Right renal cortex interstitium (tissue), 3 donors: ENCODE measurements around the gene TNRC6C. TPM values are rescaled to one million over a fixed set of nuclear protein-coding genes. Genes with fewer than 3 reads are reported as not detected.

Experiments used
- DNase-seq, 3 donors: peaks; one replicate each; pipeline ENCODE4 v3.0.0-alpha.2; 2013; ENCODE audit warnings: low read depth in 3 of 3, low spot score in 2 of 3
- polyA plus RNA-seq, 3 donors: library from polyadenylated mRNA; unstranded; fragments of 120-200 nt; gene quantifications; one replicate each; pipeline ENCODE4 v1.2.1, GENCODE V29; 2013; ENCODE audit not compliant: insufficient read length in 3 of 3

TNRC6C gene
- polyA plus RNA-seq, 3 donors: 12.6 to 13.6 (median 12.8) TPM

DNA sequence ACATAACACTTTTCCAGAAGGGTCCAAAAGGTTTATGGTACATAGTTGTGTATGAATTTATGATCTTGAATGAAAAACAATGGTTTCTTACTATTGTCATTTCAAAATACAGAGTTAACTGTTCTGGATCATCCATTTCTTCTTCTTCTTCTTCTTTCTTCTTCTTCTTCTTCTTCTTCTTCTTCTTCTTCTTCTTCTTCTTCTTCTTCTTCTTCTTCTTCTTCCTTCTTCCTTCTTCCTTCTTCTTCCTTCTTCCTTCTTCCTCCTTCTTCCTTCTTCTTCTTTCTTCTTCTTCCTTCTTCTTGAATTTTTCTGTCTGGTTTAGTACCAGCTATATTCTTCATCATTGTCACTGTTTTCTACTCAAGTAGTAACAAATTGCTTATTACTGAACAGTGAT, 47.8 kb downstream of the TNRC6C start:
- no peak for DNase-seq

DNA sequence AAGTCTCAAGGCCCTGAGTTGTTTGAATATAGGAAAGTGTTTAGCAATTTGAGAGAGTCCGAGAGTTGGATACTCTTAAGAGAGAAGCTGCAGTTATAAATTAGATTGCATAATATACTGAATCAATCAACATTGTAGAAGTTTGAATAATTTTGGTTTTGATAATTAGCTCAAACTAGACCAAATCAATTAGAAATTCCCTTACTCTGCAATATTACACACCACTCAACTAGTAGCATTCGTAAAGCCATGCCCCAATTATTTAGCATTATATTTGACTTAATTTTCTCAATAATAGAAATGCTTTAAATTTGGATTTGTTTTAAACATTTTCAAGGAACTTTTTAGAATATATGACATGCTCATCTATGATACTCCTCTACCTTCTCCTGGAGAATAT, 49.1 kb downstream of the TNRC6C start:
- no peak for DNase-seq

DNA sequence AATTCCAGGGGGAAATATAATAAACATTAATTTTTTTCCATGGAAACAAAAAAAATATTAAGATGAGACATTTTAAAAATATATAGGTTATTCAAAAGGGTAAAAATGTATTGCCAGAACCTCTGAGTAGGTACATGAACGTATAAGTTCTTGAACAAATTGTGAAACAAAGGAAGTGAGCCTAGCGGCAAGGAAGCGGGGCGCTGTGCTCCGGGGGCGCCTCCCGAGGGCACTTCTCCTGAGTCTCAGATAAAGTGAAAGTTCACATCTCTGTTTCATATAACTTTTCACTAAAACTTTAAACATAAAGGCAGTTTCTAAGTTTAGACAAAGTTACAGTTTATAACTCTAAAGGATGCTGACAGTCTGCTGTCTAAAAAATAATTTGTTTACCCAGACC, 52.3 kb downstream of the TNRC6C start:
- DNase-seq: no peak

DNA sequence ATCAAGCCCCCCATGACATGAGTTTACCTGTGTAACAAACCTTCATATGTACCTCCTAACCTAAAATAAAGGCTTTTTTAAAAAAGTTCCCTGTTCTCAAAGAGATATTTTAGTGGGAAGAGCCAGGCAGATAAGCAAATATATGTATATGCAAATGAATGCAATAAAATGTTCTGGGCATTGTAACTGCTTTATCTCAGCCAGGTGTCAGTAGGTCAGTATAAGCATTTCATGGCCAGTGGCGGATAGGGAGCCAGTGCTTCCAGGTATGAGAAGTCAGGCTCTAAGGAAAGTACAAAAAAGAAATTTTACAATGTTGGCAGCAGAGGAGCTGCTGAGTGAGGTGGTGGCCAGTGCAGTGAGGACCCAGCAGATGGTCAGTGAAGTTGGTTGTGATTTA, 53.9 kb downstream of the TNRC6C start:
- no peak for DNase-seq

DNA sequence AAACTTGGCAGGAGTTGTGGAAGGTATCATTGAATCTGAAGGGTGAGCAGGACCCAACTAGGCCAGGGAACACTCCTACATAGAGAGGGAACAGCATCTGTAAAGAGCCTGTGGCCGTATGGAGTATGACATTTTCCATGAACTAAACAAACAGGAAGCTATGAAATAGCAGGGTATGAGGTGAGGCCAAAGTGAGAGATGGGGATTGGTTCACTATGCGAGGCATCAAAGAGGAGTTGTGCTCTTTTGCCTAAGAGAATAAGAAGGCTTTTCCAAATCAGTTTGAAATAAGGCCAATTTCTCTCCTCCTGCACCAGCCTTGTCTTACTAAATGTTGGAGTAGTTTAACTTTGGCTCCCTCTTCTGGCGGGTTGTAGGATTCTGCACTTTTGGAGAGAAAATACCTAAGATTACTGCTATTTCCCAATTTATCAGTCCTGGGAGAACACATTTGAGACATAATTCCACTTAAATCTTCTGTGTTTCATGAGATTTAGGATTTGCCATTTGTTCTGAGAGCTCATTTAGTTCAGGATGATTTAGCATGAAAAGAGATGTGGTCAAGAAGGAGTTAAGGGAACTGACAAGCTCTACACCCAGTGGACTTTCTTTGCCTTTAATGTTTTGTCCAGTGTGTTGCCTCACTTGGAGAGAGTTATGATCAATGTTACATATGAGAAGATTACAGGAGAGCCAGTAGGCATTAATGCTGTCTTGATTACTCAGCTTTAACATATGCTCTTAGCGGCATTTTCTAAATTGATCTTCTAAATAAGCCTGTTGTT, 55.4 kb downstream of the TNRC6C start:
- DNase-seq: peak; percentile 58 to 67 (median 65)

DNA sequence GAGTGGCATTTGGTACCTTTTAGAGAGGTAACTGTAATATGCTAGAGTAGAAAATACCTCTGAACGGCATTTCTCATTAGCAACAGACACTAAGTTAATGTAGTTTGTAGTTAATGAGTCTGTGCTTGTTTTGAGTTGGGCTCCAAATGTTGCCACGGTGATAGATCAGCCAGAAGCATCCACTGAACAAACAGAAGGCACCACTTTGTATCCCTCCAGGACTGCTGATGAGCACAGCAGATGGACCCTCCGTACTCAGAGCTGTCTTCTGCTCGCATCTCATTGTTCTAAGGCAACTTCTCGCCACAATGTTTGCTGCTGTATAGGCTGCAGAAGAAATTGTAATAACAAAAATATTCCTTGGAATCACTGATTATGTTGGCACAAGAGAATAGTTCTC, 56.1 kb downstream of the TNRC6C start:
- DNase-seq: no peak

DNA sequence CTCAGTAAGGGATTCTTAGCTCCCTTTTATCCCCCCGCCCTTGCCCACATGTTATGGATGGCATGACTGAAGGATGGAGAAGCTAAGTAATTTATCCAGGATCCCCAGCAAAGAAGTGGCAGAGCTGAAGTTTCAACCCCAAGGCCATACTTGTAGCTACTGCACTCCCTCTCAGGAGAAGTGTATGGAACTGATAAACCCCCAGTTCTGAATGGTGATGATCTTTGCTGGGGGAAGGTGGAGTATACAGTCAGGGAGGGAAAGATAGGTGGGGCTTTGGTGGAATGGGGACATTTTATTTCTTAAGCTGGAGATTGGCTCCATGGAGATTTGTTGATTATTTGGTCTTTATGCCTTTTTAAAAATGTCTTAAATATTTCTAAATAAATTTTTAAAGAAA, 58.3 kb downstream of the TNRC6C start:
- DNase-seq: no peak

DNA sequence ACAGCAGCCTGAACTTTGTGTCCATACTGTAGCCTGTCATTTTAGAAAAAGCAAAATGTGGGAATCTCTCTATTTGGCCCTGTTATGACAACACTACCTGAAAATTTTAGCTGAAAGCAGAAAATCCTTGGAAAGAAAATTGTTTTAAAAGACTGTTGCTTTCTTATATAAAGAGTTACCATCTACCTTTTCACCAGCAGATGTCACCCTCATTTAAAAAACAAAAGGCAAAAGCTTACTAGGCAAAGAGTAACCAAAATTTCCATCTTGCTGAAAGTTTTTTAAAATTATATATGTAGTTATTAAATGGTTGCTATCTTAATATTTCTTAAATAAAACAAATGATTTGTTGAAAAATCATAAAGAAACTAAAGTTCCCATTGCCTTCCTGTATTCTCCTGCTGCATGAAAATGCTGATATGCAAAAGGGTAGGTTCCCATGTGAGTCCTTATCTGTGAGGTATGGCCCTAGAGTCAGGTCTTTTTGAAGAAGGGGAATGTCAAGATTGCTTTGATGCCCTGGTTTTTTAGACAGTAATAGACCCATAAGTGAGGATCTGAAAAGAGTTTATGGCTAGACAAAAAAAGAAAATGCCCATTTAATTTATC, 61.0 kb downstream of the TNRC6C start:
- no peak for DNase-seq

DNA sequence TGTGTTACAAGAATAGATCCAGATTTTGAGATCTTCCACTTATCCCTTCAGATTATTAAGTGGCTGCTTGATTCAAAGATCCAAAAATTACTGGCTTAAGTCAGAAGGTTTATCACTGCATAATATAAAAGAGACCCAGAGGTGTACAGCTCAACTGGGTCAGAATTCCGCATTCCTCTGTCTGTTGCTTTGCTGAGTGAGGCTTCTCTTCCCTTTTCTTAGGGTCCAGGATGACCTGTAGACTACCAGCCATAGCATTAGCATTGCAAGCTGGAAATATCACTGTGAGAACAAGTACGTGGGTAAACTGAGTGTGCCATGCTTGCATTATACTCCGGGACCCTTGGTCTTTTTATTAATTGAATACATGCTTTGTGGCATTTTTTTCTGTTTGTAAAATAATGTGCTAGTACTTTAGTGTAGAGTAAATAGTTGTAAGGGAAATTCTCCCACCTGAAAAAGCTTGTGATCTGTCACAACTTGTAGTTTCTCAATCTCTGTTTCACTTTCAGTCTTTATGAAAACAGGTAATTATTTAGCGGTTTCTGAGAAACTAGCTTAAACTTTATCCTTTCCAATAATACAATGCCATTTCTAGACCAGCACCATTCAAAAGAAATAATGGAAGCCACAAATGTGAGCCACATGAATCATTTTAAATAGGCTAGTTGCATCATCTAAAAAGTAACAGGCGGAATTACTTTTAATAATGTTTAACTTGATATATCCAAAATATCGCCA, 61.6 kb downstream of the TNRC6C start:
- DNase-seq: no peak

DNA sequence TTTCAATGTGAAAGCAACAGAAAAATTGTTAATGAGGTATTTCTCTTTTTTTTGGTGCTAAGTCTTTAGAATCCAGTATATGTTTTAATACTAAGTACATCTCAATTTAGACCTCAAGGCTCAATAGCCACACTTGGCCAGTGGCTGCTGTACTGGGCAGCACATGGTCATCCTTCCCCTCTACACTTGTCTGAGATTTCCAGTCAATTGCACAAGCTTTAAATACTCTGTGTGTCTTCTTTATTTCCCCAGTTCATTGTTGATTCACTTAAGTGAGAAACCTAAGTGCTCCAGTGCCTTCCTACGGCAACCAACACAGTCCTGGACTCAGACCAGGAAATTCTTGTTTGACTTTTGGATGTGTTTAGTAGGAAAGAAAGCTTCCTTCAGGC, 62.2 kb downstream of the TNRC6C start:
- no peak for DNase-seq

DNA sequence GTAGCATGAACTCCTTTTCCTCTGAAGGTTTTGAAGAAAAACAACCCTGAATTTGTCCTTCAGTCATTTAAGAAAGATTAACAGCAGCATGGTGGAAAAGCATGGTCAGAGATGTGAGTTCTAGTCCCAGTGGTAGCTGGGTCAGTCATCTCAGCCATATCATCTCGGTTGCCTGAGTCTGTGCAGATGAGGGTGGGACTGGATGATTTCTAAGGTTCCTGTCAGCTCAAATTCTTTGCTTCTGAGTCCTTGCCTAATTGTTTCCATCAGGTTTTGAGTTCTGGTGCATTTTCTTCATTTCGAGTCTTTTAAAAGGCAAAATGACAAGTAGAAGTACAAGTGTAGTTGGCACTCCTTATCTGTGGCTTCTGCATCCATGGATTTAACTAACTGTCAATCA, 63.9 kb downstream of the TNRC6C start:
- DNase-seq: no peak

DNA sequence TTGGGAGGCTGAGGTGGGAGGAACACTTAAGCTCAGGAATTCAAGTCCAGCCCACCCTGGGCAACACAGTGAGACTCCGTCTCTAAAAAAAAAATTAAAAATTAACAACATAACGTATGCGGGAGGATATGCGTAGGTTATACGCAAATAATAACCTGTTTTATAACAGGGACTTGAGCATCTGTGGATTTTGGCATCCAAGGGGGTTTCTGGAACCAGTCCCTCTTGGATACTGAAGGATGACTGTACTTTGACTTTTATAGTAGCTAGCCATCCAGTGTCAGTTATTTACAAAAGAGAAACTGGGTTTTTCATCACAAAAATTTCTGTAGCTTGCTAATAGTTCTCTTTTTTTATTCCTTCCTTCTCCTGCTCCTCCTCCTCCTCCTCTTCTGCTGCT, 64.5 kb downstream of the TNRC6C start:
- no peak for DNase-seq

DNA sequence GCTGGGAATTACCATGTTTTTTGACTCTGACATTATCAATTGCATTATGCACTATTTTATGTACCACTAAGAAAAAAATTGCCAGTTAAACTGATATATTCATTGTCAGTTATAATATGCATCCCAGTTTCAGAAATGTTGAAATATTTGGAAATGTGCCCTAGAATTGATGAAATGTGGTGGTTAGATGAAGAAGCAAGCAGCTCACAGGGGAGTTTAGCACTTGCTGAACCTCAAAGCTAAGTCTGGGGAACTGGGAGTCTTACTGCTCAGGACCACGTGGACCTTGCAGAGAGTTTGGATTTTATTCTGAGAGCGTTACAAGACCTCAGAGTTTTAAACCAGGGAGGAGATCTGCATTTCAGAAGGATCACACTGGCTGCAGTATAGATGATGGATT, 67.9 kb downstream of the TNRC6C start:
- DNase-seq: no peak

DNA sequence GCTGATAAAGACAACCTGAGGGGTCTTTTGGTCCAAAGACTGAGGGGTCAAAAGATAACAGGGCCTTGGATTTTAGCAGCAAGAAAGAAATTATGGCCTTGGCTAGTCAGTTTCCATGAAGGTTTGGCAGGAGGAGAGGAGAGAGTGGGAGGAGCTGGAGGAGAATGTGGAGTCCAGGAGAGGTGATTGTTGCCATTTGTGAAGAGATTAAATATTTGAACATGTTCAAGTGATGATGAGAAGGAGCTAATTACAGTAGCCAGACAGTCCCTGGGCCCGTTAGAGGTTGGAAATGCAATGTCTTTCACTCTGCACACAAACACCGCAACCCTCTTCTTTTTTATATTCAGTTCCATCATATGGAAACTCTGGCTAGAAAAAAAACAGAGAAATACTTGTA, 68.6 kb downstream of the TNRC6C start:
- DNase-seq: no peak

DNA sequence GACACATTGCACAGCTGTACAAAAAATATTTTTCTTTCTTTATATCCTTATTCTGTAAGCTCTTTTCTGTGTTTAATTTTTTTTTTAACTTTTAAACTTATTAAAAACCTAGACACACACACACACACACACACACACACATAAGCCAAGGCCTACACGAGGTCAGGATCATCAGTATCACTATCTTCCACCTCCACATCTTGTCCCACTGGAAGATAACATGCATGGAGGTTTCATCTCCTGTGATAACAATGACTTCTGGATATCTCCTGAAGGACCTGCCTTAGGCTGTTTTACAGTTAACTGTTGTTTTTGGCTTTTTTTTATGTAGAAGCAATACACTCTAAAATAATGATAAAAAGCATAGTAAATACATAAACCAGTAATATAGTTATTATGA, 71.2 kb downstream of the TNRC6C start:
- DNase-seq: no peak

DNA sequence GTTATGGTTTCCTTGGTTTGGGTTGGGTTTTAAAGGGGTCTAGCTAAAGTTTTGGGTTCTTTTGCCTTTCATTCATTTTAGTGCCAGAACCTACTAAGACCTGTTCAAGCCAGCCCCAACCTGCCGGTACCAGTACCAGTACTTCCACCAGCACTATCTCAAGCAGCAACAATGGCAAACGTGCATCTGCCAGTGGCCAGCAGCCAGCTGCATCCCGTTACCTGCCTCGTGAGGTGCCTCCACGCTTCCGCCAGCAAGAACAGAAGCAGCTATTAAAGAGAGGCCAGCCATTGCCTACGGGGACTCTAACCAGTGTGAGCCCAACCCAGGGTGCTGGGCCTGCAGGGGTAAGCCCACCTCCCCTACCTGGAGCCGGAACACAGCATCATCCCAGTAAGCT, 72.9 kb downstream of the TNRC6C start:
- DNase-seq: no peak

DNA sequence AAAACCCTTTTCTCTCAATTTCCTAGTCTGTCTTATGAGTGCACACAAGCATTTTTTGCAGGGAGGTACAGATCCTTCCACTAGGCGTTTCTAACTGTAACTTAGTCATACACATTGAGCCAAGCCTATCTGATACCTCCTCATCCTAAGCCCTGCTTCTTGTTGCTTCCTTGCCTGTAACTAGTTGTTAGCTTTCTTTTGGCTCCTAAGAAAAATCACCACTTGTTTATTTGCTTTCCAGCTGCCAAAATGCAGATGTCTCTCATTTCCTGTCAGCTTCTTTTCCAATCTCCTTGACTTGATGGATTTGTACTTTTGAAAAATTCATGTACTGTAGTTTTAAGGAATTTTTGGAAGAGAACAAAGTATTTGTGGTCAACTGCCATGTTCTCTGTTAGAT, 73.7 kb downstream of the TNRC6C start:
- no peak for DNase-seq

DNA sequence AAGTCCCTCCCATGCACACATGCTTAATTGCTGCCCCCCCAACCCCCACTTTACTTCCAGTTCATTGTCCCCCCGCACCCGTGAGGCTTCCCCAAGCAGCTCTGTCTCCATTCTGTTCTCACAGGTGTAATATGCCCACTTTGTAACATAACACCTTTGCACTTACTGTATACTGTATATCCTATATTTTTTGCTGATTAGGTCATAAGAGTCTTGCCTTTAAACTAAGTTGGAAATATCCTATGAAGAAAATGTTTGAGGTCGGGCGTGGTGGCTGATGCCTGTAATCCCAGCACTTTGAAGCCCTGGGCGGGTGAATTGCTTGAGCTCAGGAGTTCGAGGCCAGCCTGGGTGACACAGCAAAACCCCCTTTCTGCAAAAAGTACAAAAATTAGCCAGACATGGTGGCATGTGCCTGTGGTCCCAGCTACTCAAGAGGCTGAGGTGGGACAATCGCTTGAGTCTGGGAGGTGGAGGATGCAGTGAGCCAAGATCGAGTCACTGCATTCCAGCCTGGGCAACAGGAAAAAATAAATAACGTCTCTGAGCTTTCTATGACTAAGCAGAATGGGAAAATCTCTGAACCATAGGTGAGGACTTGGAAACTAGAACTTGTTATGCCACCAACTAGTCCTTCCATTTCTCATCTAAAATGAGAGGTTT, 76.1 kb downstream of the TNRC6C start:
- no peak for DNase-seq

DNA sequence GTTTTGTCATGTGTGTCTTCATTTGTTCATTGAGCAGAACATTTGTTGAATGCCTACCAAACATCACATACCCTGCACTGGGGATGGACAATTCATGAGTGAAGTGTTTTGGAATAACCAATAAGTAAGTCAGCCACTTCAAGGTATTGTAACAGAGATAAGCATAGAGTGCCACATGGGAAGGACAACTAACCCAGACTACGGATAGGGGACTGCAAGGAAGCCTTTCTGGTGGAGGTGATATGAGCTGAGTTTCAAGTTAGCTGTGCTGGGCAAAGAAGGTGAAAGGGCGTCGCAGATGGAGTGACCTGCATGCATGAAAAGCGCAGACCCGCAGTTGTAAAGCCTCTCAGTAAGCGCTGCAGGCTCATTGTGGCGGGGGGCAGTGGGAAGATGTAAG, 78.8 kb downstream of the TNRC6C start:
- no peak for DNase-seq

DNA sequence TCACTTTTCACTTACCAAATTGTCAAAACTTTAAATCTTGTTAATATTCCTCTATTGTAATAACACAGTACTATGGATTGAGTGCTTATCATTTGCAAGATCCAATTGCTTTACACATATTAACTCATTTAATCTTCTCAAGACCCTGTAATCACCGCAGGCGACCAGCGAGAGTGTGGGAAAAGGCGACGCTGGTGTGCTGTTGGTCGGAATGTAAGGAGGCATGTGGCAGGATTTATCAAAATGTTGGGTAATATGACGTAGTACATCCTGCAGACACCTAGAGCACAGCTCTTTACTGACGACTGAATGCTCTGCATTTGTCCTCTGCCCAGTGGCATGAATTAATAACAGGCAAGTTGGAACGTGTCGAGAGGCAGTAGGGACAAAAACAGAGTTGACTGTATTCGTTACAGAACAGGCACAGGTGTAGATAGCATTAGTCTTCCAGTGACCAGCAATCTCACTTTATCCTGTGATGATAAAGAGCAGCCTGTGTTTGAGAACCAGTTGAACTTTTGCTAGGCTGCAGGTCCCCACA, 80.3 kb downstream of the TNRC6C start:
- no peak for DNase-seq

DNA sequence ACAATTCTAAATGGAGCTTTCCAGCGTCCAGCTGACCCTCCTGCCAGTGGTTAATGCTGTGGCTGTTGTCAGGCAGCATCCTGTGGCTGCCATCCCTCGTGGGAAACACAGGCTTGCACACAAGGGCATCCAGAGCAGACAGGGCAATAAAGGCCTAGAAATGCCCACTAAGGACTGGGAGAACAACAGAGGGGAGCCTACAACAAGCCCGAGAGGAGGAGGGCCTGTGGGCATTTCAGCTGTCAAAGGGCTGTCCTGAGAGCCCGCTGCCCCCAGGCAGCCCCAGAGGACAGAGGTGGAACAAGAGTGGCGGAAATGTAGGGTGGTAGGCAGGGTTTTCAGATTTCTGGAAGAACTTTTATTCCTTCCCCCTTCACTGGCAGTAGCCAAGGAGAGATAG, 81.1 kb downstream of the TNRC6C start:
- DNase-seq: no peak
